Hepatocyte (in vitro differentiated cells): ENCODE data around the gene RHAG. TPM values are rescaled to one million over a fixed set of nuclear protein-coding genes. Genes with fewer than 3 reads are reported as not detected.

Experiments
- DNase-seq: peaks from one replicate; pipeline ENCODE4 v3.0.0-alpha.2; 2016; ENCODE audit warnings: low spot score
- H2AFZ ChIP-seq: fragments of 200-600 bp; sonication (generic); 2 replicates; pipeline ENCODE4 v1.6.0; 2016; ENCODE audit warnings: antibody characterized with exemption, mild to moderate bottlenecking
- H3K27ac ChIP-seq: fragments of 200-600 bp; sonication (generic); 2 replicates; pipeline ENCODE4 v1.5.1; 2016; ENCODE audit warnings: mild to moderate bottlenecking
- H3K27me3 ChIP-seq: fragments of 200-600 bp; sonication (generic); 2 replicates; pipeline ENCODE4 v1.6.1; 2016
- H3K36me3 ChIP-seq: fragments of 200-600 bp; sonication (generic); replicated peaks from 2 replicates; pipeline ENCODE4 v1.5.1; 2016; ENCODE audit warnings: low read depth; ENCODE audit not compliant: insufficient read depth
- H3K4me1 ChIP-seq: fragments of 200-600 bp; sonication (generic); 2 replicates; pipeline ENCODE4 v1.5.1; 2016; ENCODE audit warnings: mild to moderate bottlenecking, moderate library complexity; ENCODE audit not compliant: insufficient read depth
- H3K4me2 ChIP-seq: fragments of 200-600 bp; sonication (generic); 2 replicates; pipeline ENCODE4 v1.6.0; 2016
- H3K4me3 ChIP-seq: fragments of 200-600 bp; sonication (generic); 2 replicates; pipeline ENCODE4 v1.5.1; 2016; ENCODE audit warnings: mild to moderate bottlenecking
- H3K79me2 ChIP-seq: fragments of 200-600 bp; sonication (generic); 2 replicates; pipeline ENCODE4 v1.6.0; 2017; ENCODE audit warnings: mild to moderate bottlenecking
- H3K9me2 ChIP-seq: fragments of 200-600 bp; sonication (generic); replicated peaks from 2 replicates; pipeline ENCODE4 v1.6.0; 2017; ENCODE audit warnings: mild to moderate bottlenecking; ENCODE audit not compliant: insufficient read depth
- H3K9me3 ChIP-seq: fragments of 200-600 bp; sonication (generic); 2 replicates; pipeline ENCODE4 v1.5.1; 2016; ENCODE audit warnings: low read depth, mild to moderate bottlenecking
- H4K20me1 ChIP-seq: fragments of 200-600 bp; sonication (generic); 2 replicates; pipeline ENCODE4 v1.6.0; 2016; ENCODE audit warnings: mild to moderate bottlenecking; ENCODE audit not compliant: insufficient read depth, poor library complexity, severe bottlenecking
- EZH2 ChIP-seq: fragments of 200-600 bp; sonication (generic); IDR thresholded peaks from 2 replicates; pipeline ENCODE4 v1.6.1; 2016; ENCODE audit warnings: antibody characterized with exemption, mild to moderate bottlenecking, borderline replicate concordance
- EZH2phosphoT487 ChIP-seq: fragments of 200-600 bp; sonication (generic); IDR thresholded peaks from one replicate; pipeline ENCODE4 v1.6.1; 2018; ENCODE audit warnings: antibody characterized with exemption, mild to moderate bottlenecking, low read depth, moderate library complexity; ENCODE audit not compliant: unreplicated experiment, severe bottlenecking
- WGBS: methylation state at CpG from one replicate; pipeline ENCODE4 v1.1.6; 2016; ENCODE audit warnings: low lambda C conversion rate; ENCODE audit errors: missing lambda C conversion rate; 5-methylcytosine and 5-hydroxymethylcytosine counted together
- polyA plus RNA-seq: library from polyadenylated mRNA; unstranded; fragments of >200 nt; fragmentation: Nextera tagmentation; extraction: Ambion mirVana; gene quantifications from 2 replicates; pipeline ENCODE4 v1.2.1, GENCODE V29; 2016
- total RNA-seq: library from RNA; depleted of rRNA; stranded (reverse); fragments of >200 nt; gene quantifications from 2 replicates; pipeline ENCODE4 v1.2.3, GENCODE V29; 2014
- TF ChIP-seq, protein P1 (sequence below): fragments of 200-600 bp; sonication (generic); IDR thresholded peaks from 2 replicates; pipeline ENCODE4 v1.5.1; 2016; ENCODE audit warnings: antibody characterized with exemption, mild to moderate bottlenecking; ENCODE audit not compliant: poor library complexity

The RHAG gene
- total and polyA plus RNA-seq, 2 experiments from 2014 or later = not detected

GRCh38 chr6:49648036-49648435 is 11.4 kb upstream of the RHAG start:
- H3K36me3 ChIP-seq = no peaks in the 10 kb centered on the region
- TF ChIP-seq EZH2phosphoT487 (no peak), EZH2 (no peak)
- TF ChIP-seq, protein P1, sequence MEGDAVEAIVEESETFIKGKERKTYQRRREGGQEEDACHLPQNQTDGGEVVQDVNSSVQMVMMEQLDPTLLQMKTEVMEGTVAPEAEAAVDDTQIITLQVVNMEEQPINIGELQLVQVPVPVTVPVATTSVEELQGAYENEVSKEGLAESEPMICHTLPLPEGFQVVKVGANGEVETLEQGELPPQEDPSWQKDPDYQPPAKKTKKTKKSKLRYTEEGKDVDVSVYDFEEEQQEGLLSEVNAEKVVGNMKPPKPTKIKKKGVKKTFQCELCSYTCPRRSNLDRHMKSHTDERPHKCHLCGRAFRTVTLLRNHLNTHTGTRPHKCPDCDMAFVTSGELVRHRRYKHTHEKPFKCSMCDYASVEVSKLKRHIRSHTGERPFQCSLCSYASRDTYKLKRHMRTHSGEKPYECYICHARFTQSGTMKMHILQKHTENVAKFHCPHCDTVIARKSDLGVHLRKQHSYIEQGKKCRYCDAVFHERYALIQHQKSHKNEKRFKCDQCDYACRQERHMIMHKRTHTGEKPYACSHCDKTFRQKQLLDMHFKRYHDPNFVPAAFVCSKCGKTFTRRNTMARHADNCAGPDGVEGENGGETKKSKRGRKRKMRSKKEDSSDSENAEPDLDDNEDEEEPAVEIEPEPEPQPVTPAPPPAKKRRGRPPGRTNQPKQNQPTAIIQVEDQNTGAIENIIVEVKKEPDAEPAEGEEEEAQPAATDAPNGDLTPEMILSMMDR = no peak
- H2AFZ ChIP-seq = no peak overlapping the region
- H3K9me2 ChIP-seq = no peaks in the 10 kb centered on the region
- no peaks in the 10 kb centered on the region for H3K79me2 ChIP-seq
- no peak for DNase-seq
- H3K27me3 ChIP-seq = no peaks in the 10 kb centered on the region
- no peaks in the 10 kb centered on the region for H3K4me1 ChIP-seq
- no peak overlapping the region for H3K27ac ChIP-seq
- no peak overlapping the region for H3K4me2 ChIP-seq
- no peaks in the 10 kb centered on the region for H4K20me1 ChIP-seq
- no peak overlapping the region for H3K4me3 ChIP-seq
- no peaks in the 10 kb centered on the region for H3K9me3 ChIP-seq

- DNase-seq = no peak
- H3K27me3 ChIP-seq = no peaks in the 10 kb centered on the region
- no peak overlapping the region for H3K4me3 ChIP-seq
- H3K4me2 ChIP-seq = no peak overlapping the region
- H3K4me1 ChIP-seq = no peaks in the 10 kb centered on the region
- H3K9me3 ChIP-seq = no peaks in the 10 kb centered on the region
- H4K20me1 ChIP-seq = no peaks in the 10 kb centered on the region
- H3K27ac ChIP-seq = no peak overlapping the region
- no peak overlapping the region for H2AFZ ChIP-seq
- no peaks in the 10 kb centered on the region for H3K9me2 ChIP-seq
- TF ChIP-seq, protein P1 = no peak
- no peak for TF ChIP-seq EZH2phosphoT487
- TF ChIP-seq EZH2 = no peak
- 94% methylated on average over 2 of the region's 2 CpGs for WGBS
- H3K36me3 ChIP-seq = no peaks in the 10 kb centered on the region
- no peaks in the 10 kb centered on the region for H3K79me2 ChIP-seq
Measured at GRCh38 chr6:49647476-49647875, 10.8 kb upstream of the RHAG start.

GRCh38 chr6:49646942-49647341 is 10.3 kb upstream of the RHAG start:
- Histone ChIP-seq H3K4me3 (no peak overlapping the region), H3K4me2 (no peak overlapping the region), H3K9me3 (no peaks in the 10 kb centered on the region), H3K9me2 (no peaks in the 10 kb centered on the region), H3K4me1 (no peaks in the 10 kb centered on the region), H3K79me2 (no peaks in the 10 kb centered on the region), H2AFZ (no peak overlapping the region), H4K20me1 (no peaks in the 10 kb centered on the region), H3K27ac (no peak overlapping the region), H3K36me3 (no peaks in the 10 kb centered on the region), H3K27me3 (no peaks in the 10 kb centered on the region)
- 85% methylated on average over 4 of the region's 4 CpGs for WGBS
- TF ChIP-seq EZH2phosphoT487 (no peak), EZH2 (no peak)
- TF ChIP-seq, protein P1 = no peak
- DNase-seq = no peak

GRCh38 chr6:49646130-49646824 is 9.6 kb upstream of the RHAG start:
- H3K27ac ChIP-seq = no peak overlapping the region
- H3K4me1 ChIP-seq = no peaks in the 10 kb centered on the region
- TF ChIP-seq EZH2phosphoT487 (no peak), EZH2 (no peak)
- TF ChIP-seq, protein P1 = no peak
- no peaks in the 10 kb centered on the region for H3K9me3 ChIP-seq
- DNase-seq = no peak
- 95% methylated on average over 3 of the region's 3 CpGs for WGBS
- H3K79me2 ChIP-seq = no peaks in the 10 kb centered on the region
- no peak overlapping the region for H3K4me2 ChIP-seq
- no peaks in the 10 kb centered on the region for H3K36me3 ChIP-seq
- no peaks in the 10 kb centered on the region for H3K27me3 ChIP-seq
- H4K20me1 ChIP-seq = no peaks in the 10 kb centered on the region
- H3K9me2 ChIP-seq = no peaks in the 10 kb centered on the region
- H2AFZ ChIP-seq = no peak overlapping the region
- H3K4me3 ChIP-seq = no peak overlapping the region
